Mesenchymal stem cell (in vitro differentiated cells and primary cell): ENCODE results near the gene SLC25A48.

Experiments
- DNase-seq: peaks from one replicate; pipeline ENCODE4 v3.0.0-alpha.2; 2013
- H2AFZ ChIP-seq: one replicate; pipeline ENCODE4 v1.6.1; 2013; ENCODE audit warnings: low read depth, mild to moderate bottlenecking, control low read depth, inconsistent platforms, low read length, moderate library complexity
- H2AK5ac ChIP-seq: 2 replicates; pipeline ENCODE4 v1.6.1; 2013; ENCODE audit warnings: low read length, moderate library complexity, mild to moderate bottlenecking, inconsistent platforms; ENCODE audit not compliant: severe bottlenecking
- H2BK120ac ChIP-seq: one replicate; pipeline ENCODE4 v1.6.1; 2013; ENCODE audit warnings: low read depth, mild to moderate bottlenecking, inconsistent platforms, low read length, moderate library complexity
- H2BK12ac ChIP-seq, 2 experiments: one replicate each; pipeline ENCODE4 v1.6.1; 2013; ENCODE audit warnings: inconsistent platforms in 2 of 2, low read length in 2 of 2, mild to moderate bottlenecking in 2 of 2, moderate library complexity in 2 of 2, control low read depth in 1 of 2
- H2BK15ac ChIP-seq: one replicate; pipeline ENCODE4 v1.6.1; 2013; ENCODE audit warnings: mild to moderate bottlenecking, low read depth, inconsistent platforms; ENCODE audit not compliant: poor library complexity, severe bottlenecking
- H2BK5ac ChIP-seq: 2 replicates; pipeline ENCODE4 v1.6.1; 2013; ENCODE audit warnings: low read depth, mild to moderate bottlenecking, low read length, control low read depth, inconsistent platforms; ENCODE audit not compliant: poor library complexity, severe bottlenecking
- H3K14ac ChIP-seq, 2 experiments: one replicate each; pipeline ENCODE4 v1.6.1; 2013; ENCODE audit warnings: inconsistent platforms in 2 of 2, low read length in 2 of 2, control low read depth in 1 of 2, mild to moderate bottlenecking in 1 of 2, moderate library complexity in 1 of 2
- H3K18ac ChIP-seq, 2 experiments: one replicate each; pipeline ENCODE4 v1.6.1; 2013; ENCODE audit warnings: inconsistent platforms in 2 of 2, low read length in 2 of 2, control low read depth in 1 of 2, low read depth in 1 of 2, mild to moderate bottlenecking in 1 of 2
- H3K23ac ChIP-seq, 2 experiments: one replicate each; pipeline ENCODE4 v1.6.1; 2013; ENCODE audit warnings: inconsistent platforms in 2 of 2, low read length in 2 of 2, mild to moderate bottlenecking in 2 of 2, moderate library complexity in 2 of 2, control low read depth in 1 of 2
- H3K27ac ChIP-seq: 2 replicates; pipeline ENCODE4 v1.5.1; 2013; ENCODE audit warnings: mild to moderate bottlenecking, moderate library complexity, low read length, control low read depth, inconsistent platforms; ENCODE audit not compliant: poor library complexity, severe bottlenecking
- H3K27me3 ChIP-seq, 2 experiments: 2 replicates each; pipeline versions ENCODE4 v1.6.1 to v1.7.0; 2013; ENCODE audit warnings: low read length in 2 of 2, mild to moderate bottlenecking in 2 of 2, moderate library complexity in 2 of 2, control low read depth in 1 of 2, inconsistent platforms in 1 of 2; ENCODE audit not compliant: control insufficient read depth in 1 of 2, insufficient read depth in 1 of 2
- H3K36me3 ChIP-seq, 2 experiments: 2 replicates each; pipeline versions ENCODE4 v1.6.1 to v1.7.0; 2013; ENCODE audit warnings: low read length in 2 of 2, control low read depth in 1 of 2, inconsistent platforms in 1 of 2, low read depth in 1 of 2, mild to moderate bottlenecking in 1 of 2; ENCODE audit not compliant: insufficient read depth in 2 of 2, control insufficient read depth in 1 of 2
- H3K4ac ChIP-seq, 2 experiments: one replicate each; pipeline ENCODE4 v1.6.1; 2013; ENCODE audit warnings: inconsistent platforms in 2 of 2, low read length in 2 of 2, mild to moderate bottlenecking in 2 of 2, moderate library complexity in 2 of 2, control low read depth in 1 of 2, low read depth in 1 of 2
- H3K4me1 ChIP-seq: 2 replicates; pipeline ENCODE4 v1.6.1; 2013; ENCODE audit warnings: low read depth, low read length, control low read depth; ENCODE audit not compliant: control insufficient read depth, insufficient read depth
- H3K4me2 ChIP-seq: 2 replicates; pipeline ENCODE4 v1.6.1; 2013; ENCODE audit warnings: low read length, mild to moderate bottlenecking, inconsistent platforms; ENCODE audit not compliant: poor library complexity, severe bottlenecking
- H3K4me3 ChIP-seq, 2 experiments: 2 replicates each; pipeline versions ENCODE4 v1.5.1 to v1.7.0; 2013; ENCODE audit warnings: low read length in 2 of 2, mild to moderate bottlenecking in 2 of 2, control low read depth in 1 of 2, low read depth in 1 of 2; ENCODE audit not compliant: insufficient read depth in 1 of 2
- H3K79me1 ChIP-seq: replicated peaks from 2 replicates; pipeline ENCODE4 v1.6.1; 2013; ENCODE audit warnings: mild to moderate bottlenecking, control low read depth, low read length, inconsistent platforms; ENCODE audit not compliant: poor library complexity, severe bottlenecking
- H3K9ac ChIP-seq: 2 replicates; pipeline ENCODE4 v1.7.0; 2013; ENCODE audit warnings: mild to moderate bottlenecking, low read length, moderate library complexity
- H3K9me3 ChIP-seq: 2 replicates; pipeline ENCODE4 v1.7.0; 2013; ENCODE audit warnings: mild to moderate bottlenecking, low read length; ENCODE audit not compliant: control insufficient read depth
- H4K8ac ChIP-seq: one replicate; pipeline ENCODE4 v1.6.1; 2013; ENCODE audit warnings: inconsistent platforms, mild to moderate bottlenecking, low read length, moderate library complexity
- H4K91ac ChIP-seq: one replicate; pipeline ENCODE4 v1.6.1; 2013; ENCODE audit warnings: mild to moderate bottlenecking, low read length, inconsistent platforms
- WGBS: methylation state at CpG from one replicate; pipeline ENCODE4 v1.1.7; 2013; ENCODE audit warnings: mixed read lengths; 5-methylcytosine and 5-hydroxymethylcytosine counted together

The SLC25A48 gene

GRCh38 chr5:135898651-135899050, 64.2 kb downstream of the SLC25A48 start:
- Histone ChIP-seq H3K4me2 (no peak overlapping the region), H2BK15ac (no peak overlapping the region), H4K8ac (no peak overlapping the region), H2BK5ac (no peak overlapping the region), H2BK120ac (no peak overlapping the region), H2AK5ac (no peak overlapping the region), H3K27me3 (peaks cover 46 to 47% of the 10 kb centered on the region in 2 experiments), H3K18ac (no peak overlapping the region), H3K4me1 (no peaks in the 10 kb centered on the region), H3K9ac (no peak overlapping the region), H4K91ac (no peak overlapping the region), H3K4ac (no peak overlapping the region), H3K14ac (no peak overlapping the region), H2BK12ac (no peak overlapping the region), H3K23ac (no peak overlapping the region), H2AFZ (no peak overlapping the region), H3K27ac (no peak overlapping the region), H3K4me3 (no peak overlapping the region), H3K79me1 (no peaks in the 10 kb centered on the region), H3K9me3 (no peaks in the 10 kb centered on the region), H3K36me3 (no peaks in the 10 kb centered on the region)
- WGBS: 69% methylated on average over 6 of the region's 6 CpGs
- no peak for DNase-seq

DNA sequence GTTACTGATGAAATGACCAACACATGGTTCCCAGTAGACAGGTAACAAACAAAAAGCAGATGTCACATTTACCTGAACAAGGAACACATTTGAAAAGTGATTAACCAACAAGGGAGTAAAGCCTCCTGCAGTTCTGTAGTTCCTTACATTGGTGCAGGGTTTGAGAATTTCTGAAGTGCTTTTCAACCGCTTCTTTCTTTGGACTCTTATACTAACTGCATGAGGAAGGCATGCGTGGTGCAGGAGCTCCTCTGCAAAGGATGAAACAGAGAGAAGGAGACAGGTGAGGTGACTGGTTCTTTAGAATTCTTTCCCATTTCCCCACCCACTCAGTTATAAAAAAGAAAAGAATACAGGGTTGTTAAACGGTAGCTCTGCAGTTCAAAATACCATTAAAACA, 65.8 kb downstream of the SLC25A48 start:
- Histone ChIP-seq H3K4me1 (no peaks in the 10 kb centered on the region), H3K4me2 (no peak overlapping the region), H2BK15ac (no peak overlapping the region), H2BK120ac (no peak overlapping the region), H3K79me1 (no peaks in the 10 kb centered on the region), H3K9ac (no peak overlapping the region), H3K27ac (no peak overlapping the region), H2AK5ac (no peak overlapping the region), H4K8ac (no peak overlapping the region), H3K18ac (no peak overlapping the region), H2BK12ac (no peak overlapping the region), H3K23ac (no peak overlapping the region), H4K91ac (no peak overlapping the region), H3K14ac (no peak overlapping the region), H3K4ac (no peak overlapping the region), H2AFZ (no peak overlapping the region), H3K27me3 (peaks cover 42 to 48% of the 10 kb centered on the region in 2 experiments), H3K36me3 (no peaks in the 10 kb centered on the region), H3K4me3 (no peak overlapping the region), H3K9me3 (no peaks in the 10 kb centered on the region), H2BK5ac (no peak overlapping the region)
- WGBS: 100% methylated on average over 1 of the region's 3 CpGs
- no peak for DNase-seq

- DNase-seq: no peak
- Histone ChIP-seq H3K14ac (no peak overlapping the region), H2BK12ac (no peak overlapping the region), H3K23ac (no peak overlapping the region), H2AFZ (no peak overlapping the region), H3K36me3 (no peaks in the 10 kb centered on the region), H3K18ac (no peak overlapping the region), H2BK120ac (no peak overlapping the region), H3K4me1 (no peaks in the 10 kb centered on the region), H2AK5ac (no peak overlapping the region), H3K9ac (no peak overlapping the region), H2BK5ac (no peak overlapping the region), H2BK15ac (no peak overlapping the region), H4K8ac (no peak overlapping the region), H3K27ac (no peak overlapping the region), H3K4me3 (no peak overlapping the region), H3K9me3 (no peaks in the 10 kb centered on the region), H3K4me2 (no peak overlapping the region), H3K27me3 (peaks cover 34 to 43% of the 10 kb centered on the region in 2 experiments), H4K91ac (no peak overlapping the region), H3K4ac (no peak overlapping the region), H3K79me1 (no peaks in the 10 kb centered on the region)
- WGBS: 47% methylated on average over 2 of the region's 3 CpGs
Measured at GRCh38 chr5:135901633-135902032, 67.2 kb downstream of the SLC25A48 start.

DNA sequence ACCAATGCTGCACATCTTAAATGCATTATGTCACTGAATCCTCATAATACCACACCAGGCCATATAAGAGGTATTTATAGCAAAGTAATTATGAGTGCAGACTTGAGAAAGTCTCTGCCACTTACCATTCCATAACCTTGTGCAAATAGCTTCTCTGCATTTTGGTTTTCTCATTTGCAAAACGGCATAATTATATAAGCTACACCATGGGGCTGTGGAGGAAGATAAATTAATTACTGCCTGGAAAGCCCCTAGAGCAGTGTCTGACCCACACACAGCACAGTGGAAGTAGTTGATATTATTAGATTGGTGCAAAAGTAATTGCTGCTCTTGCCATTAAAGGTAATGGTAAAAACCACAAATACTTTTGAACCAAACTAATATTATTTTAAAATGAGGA, 70.7 kb downstream of the SLC25A48 start:
- H3K9me3 ChIP-seq: no peaks in the 10 kb centered on the region
- H3K27me3 ChIP-seq: peaks cover 39 to 42% of the 10 kb centered on the region in 2 experiments
- H3K79me1 ChIP-seq: no peaks in the 10 kb centered on the region
- no peak overlapping the region for H3K9ac ChIP-seq
- DNase-seq: no peak
- 100% methylated on average over 1 of the region's 1 CpG for WGBS
- no peak overlapping the region for H4K91ac ChIP-seq
- H3K4me3 ChIP-seq: no peak overlapping the region
- no peak overlapping the region for H3K4ac ChIP-seq
- no peak overlapping the region for H2BK15ac ChIP-seq
- H3K14ac ChIP-seq: no peak overlapping the region
- no peak overlapping the region for H2AK5ac ChIP-seq
- no peak overlapping the region for H3K23ac ChIP-seq
- no peak overlapping the region for H3K18ac ChIP-seq
- H3K36me3 ChIP-seq: no peaks in the 10 kb centered on the region
- no peak overlapping the region for H2AFZ ChIP-seq
- no peaks in the 10 kb centered on the region for H3K4me1 ChIP-seq
- H3K27ac ChIP-seq: no peak overlapping the region
- no peak overlapping the region for H2BK120ac ChIP-seq
- no peak overlapping the region for H2BK5ac ChIP-seq
- no peak overlapping the region for H2BK12ac ChIP-seq
- no peak overlapping the region for H3K4me2 ChIP-seq
- H4K8ac ChIP-seq: no peak overlapping the region
